Left lung (tissue), 10 donors: ENCODE data around the gene RMRP. TPM values are rescaled to one million over a fixed set of nuclear protein-coding genes. Genes with fewer than 3 reads are reported as not detected.

Experiments
- ATAC-seq: fragments of 200-7000 bp; cut with Tn5 transposase; one replicate; pipeline ENCODE4 v1.9.1; 2020; ENCODE audit warnings: moderate library complexity
- DNase-seq, 4 donors: peaks; one replicate each; pipeline ENCODE4 v3.0.0-alpha.2; 2013 to 2020
- H3K27ac ChIP-seq, 2 donors: fragments of 200-600 bp; sonication (generic) in 1 of 2; one replicate each; pipeline versions ENCODE4 v1.5.0 to v1.8.0; 2020 to 2021
- H3K27me3 ChIP-seq, 2 donors: fragments of 200-600 bp; sonication (generic) in 1 of 2; one replicate each; pipeline versions ENCODE4 v1.5.0 to v1.8.0; 2020 to 2021
- H3K36me3 ChIP-seq, 2 donors: fragments of 200-600 bp; sonication (generic) in 1 of 2; one replicate each; pipeline versions ENCODE4 v1.5.0 to v1.8.0; 2020 to 2021
- H3K4me1 ChIP-seq, 2 donors: fragments of 200-600 bp; one replicate each; pipeline ENCODE4 v1.8.0; 2021
- H3K4me3 ChIP-seq, 2 donors: fragments of 200-600 bp; sonication (generic) in 1 of 2; one replicate each; pipeline versions ENCODE4 v1.5.0 to v1.8.0; 2020 to 2021; ENCODE audit warnings: mild to moderate bottlenecking in 1 of 2
- H3K9me3 ChIP-seq, 2 donors: fragments of 200-600 bp; sonication (generic) in 1 of 2; one replicate each; pipeline versions ENCODE4 v1.5.0 to v1.8.0; 2020 to 2021
- CTCF ChIP-seq, 2 donors: fragments of 200-600 bp; sonication (generic) in 1 of 2; IDR thresholded peaks; one replicate each; pipeline versions ENCODE4 v1.5.0 to v1.8.0; 2021; ENCODE audit warnings: antibody characterized with exemption in 2 of 2
- intact Hi-C, 2 donors: fragments of 100-400 bp; cut with DNase I; formaldehyde crosslinking; loops; one replicate each; pipeline versions ENCODE4 v1.11.2 to v1.14.2; 2022
- polyA plus RNA-seq, 6 donors: library from polyadenylated mRNA; unstranded; fragments of 120-200 nt; gene quantifications; one replicate each; pipeline ENCODE4 v1.2.1, GENCODE V29; 2013; ENCODE audit not compliant: insufficient read length in 6 of 6
- total RNA-seq, 2 donors: library from RNA; stranded (reverse); fragmentation: NEBNext Ultra II Directional; extraction: Animal tissue kit (Norgen Biotek cat#: 25700); gene quantifications; one replicate each; pipeline ENCODE4 v1.2.1, GENCODE V29; 2021
- donor health status: DM: no; HTN: yes; CAD: no.
- donor health status: DM: no; HTN: no; CAD: no.

RMRP gene
- total and polyA plus RNA-seq, 8 donors, result 27,227 to 27,465 TPM; not detected in 6

- Histone ChIP-seq H3K4me1 (peaks cover 0 to 21% of the 10 kb centered on the region in 2 donors), H3K27ac (no peak overlapping the region), H3K27me3 (peaks cover 0 to 9% of the 10 kb centered on the region in 2 donors), H3K9me3 (no peaks in the 10 kb centered on the region), H3K36me3 (peaks cover 0 to 18% of the 10 kb centered on the region in 2 donors), H3K4me3 (no peak overlapping the region)
- ATAC-seq (no peak), DNase-seq (no peak)
- no peak for TF ChIP-seq CTCF (IDR thresholded peaks at IDR 0.05)
- intact Hi-C loops, result no loop called here
These were observed 29.5 kb upstream of the RMRP start for GRCh38 chr9:35687306-35687705.

GRCh38 chr9:35686222-35687203 lies 28.7 kb upstream of the RMRP start:
- Histone ChIP-seq H3K9me3 (no peaks in the 10 kb centered on the region), H3K4me3 (no peak overlapping the region), H3K27ac (no peak overlapping the region), H3K27me3 (peaks cover 0 to 9% of the 10 kb centered on the region in 2 donors), H3K36me3 (peaks cover 0 to 18% of the 10 kb centered on the region in 2 donors), H3K4me1 (peaks cover 0 to 21% of the 10 kb centered on the region in 2 donors)
- ATAC-seq (peak; percentile 7), DNase-seq (no peak)
- intact Hi-C loops, result no loop called here
- TF ChIP-seq CTCF (IDR thresholded peaks at IDR 0.05), result no peak

GRCh38 chr9:35685506-35685905 lies 27.7 kb upstream of the RMRP start:
- H3K4me3 ChIP-seq, result no peak overlapping the region
- peaks cover 0 to 16% of the 10 kb centered on the region in 2 donors for H3K4me1 ChIP-seq
- no peaks in the 10 kb centered on the region for H3K9me3 ChIP-seq
- intact Hi-C loops, result no loop called here
- peaks cover 0 to 18% of the 10 kb centered on the region in 2 donors for H3K36me3 ChIP-seq
- H3K27ac ChIP-seq, result no peak overlapping the region
- ATAC-seq (no peak), DNase-seq (no peak)
- peaks cover 0 to 9% of the 10 kb centered on the region in 2 donors for H3K27me3 ChIP-seq
- TF ChIP-seq CTCF (IDR thresholded peaks at IDR 0.05), result no peak

GRCh38 chr9:35684921-35685320 lies 27.1 kb upstream of the RMRP start:
- no peak for TF ChIP-seq CTCF (IDR thresholded peaks at IDR 0.05)
- no peak overlapping the region for H3K27ac ChIP-seq
- H3K27me3 ChIP-seq, result peaks cover 0 to 6% of the 10 kb centered on the region in 2 donors
- no peaks in the 10 kb centered on the region for H3K9me3 ChIP-seq
- H3K4me3 ChIP-seq, result no peak overlapping the region
- ATAC-seq (no peak), DNase-seq (no peak)
- H3K4me1 ChIP-seq, result peaks cover 0 to 11% of the 10 kb centered on the region in 2 donors
- peaks cover 0 to 18% of the 10 kb centered on the region in 2 donors for H3K36me3 ChIP-seq
- intact Hi-C loops, result no loop called here

- Histone ChIP-seq H3K4me1 (peaks cover 0 to 2% of the 10 kb centered on the region in 2 donors), H3K27ac (no peak overlapping the region), H3K9me3 (no peaks in the 10 kb centered on the region), H3K4me3 (no peak overlapping the region), H3K27me3 (no peaks in the 10 kb centered on the region), H3K36me3 (peaks cover 0 to 18% of the 10 kb centered on the region in 2 donors)
- no peak for TF ChIP-seq CTCF (IDR thresholded peaks at IDR 0.05)
- intact Hi-C loops, result no loop called here
- peak; percentile 64 for ATAC-seq
- DNase-seq, result no peak
These were observed 25.5 kb upstream of the RMRP start for GRCh38 chr9:35683323-35683722.
